Ishikawa (cell line): Measurements from ENCODE around the gene C16orf74.

Experiments used
- CEBPB ChIP-seq: IDR thresholded peaks from 2 replicates; pipeline ENCODE4 v1.6.1; 2012
- EP300 ChIP-seq: IDR thresholded peaks from 2 replicates; pipeline ENCODE4 v1.6.1; 2012; ENCODE audit warnings: borderline replicate concordance
- FOXM1 ChIP-seq: IDR thresholded peaks from 2 replicates; pipeline ENCODE4 v1.6.1; 2012; ENCODE audit warnings: low read depth, borderline replicate concordance
- MAX ChIP-seq: IDR thresholded peaks from 2 replicates; pipeline ENCODE4 v1.6.1; 2012
- TAF1 ChIP-seq: IDR thresholded peaks from 2 replicates; pipeline ENCODE4 v1.6.1; 2012; ENCODE audit warnings: low read depth, mild to moderate bottlenecking
- ZBTB7A ChIP-seq: IDR thresholded peaks from 2 replicates; pipeline ENCODE4 v1.6.1; 2012; ENCODE audit warnings: low read depth

GRCh38 chr16:85658504-85659326 is 92.2 kb downstream of the C16orf74 start:
- TF ChIP-seq ZBTB7A (no peak), EP300 (no peak), CEBPB (no peak), TAF1 (no peak), MAX (no peak), FOXM1 (no peak)
